PC-9 (cell line): ENCODE results near the gene CALY.

Source experiments
- CTCF ChIP-seq: fragments of 200-600 bp; sonication (generic); conservative IDR thresholded peaks from 2 replicates; pipeline ENCODE4 v1.6.1; 2017; ENCODE audit warnings: mixed run types, antibody characterized with exemption, mild to moderate bottlenecking, moderate library complexity
- EZH2 ChIP-seq: fragments of 200-600 bp; sonication (generic); IDR thresholded peaks from 2 replicates; pipeline ENCODE4 v1.8.0; 2017; ENCODE audit warnings: antibody characterized with exemption, low read depth

GRCh38 chr10:133358162-133358924 lies 21.6 kb upstream of the CALY start:
- no peak for TF ChIP-seq CTCF
- no peak for TF ChIP-seq EZH2
